ENCODE results near the gene PEPD.
"Not testable (repeated sequence)": the region's sequence is repeated elsewhere in the genome, so short reads cannot be mapped to it uniquely, and the experiment has no call there.

The PEPD gene

GRCh38 chr19:33521480-33522370 is at the start of gene PEPD:
Gene PEPD, minus strand, starts transcription at chr19:33521791. Its CDS starts 31 bp downstream, at chr19:33521760.
- Histone ChIP-seq H3K27me3 (peaks cover 42% of the 10 kb centered on the region), H3K4me1 (ENCODE audit: control insufficient read depth in 1 of 2, insufficient read depth in 1 of 2, low read depth in 1 of 2, low read length in 1 of 2) (peaks cover 12 to 13% of the 10 kb centered on the region in 2 experiments), H3K27ac (no peak within 1 kb of the TSS), H3K9me3 (no peaks in the 10 kb centered on the region), H3K4me3 (ENCODE audit: low read depth in 1 of 2, low read length in 1 of 2) (peak within 1 kb of the TSS; percentile 44 to 56), H3K36me3 (no peaks in the 10 kb centered on the region)
- no peak for TF ChIP-seq CTCF (IDR thresholded peaks at IDR 0.05)

- TF ChIP-seq CTCF (IDR thresholded peaks at IDR 0.05) = no peak
- no peak overlapping the region for H3K27ac ChIP-seq
- H3K36me3 ChIP-seq = no peaks in the 10 kb centered on the region
- no peak overlapping the region for H3K4me3 ChIP-seq (ENCODE audit: low read depth in 1 of 2, low read length in 1 of 2)
- H3K4me1 ChIP-seq (ENCODE audit: control insufficient read depth in 1 of 2, insufficient read depth in 1 of 2, low read depth in 1 of 2, low read length in 1 of 2) = no peaks in the 10 kb centered on the region
- peaks cover 12% of the 10 kb centered on the region for H3K27me3 ChIP-seq
- no peaks in the 10 kb centered on the region for H3K9me3 ChIP-seq
These were observed 48.2 kb upstream of the PEPD start for GRCh38 chr19:33569821-33570220.

GRCh38 chr19:33568706-33569105 is 47.1 kb upstream of the PEPD start:
- H3K27me3 ChIP-seq = peaks cover 12% of the 10 kb centered on the region
- TF ChIP-seq CTCF (IDR thresholded peaks at IDR 0.05) = no peak
- no peak overlapping the region for H3K4me3 ChIP-seq (ENCODE audit: low read depth in 1 of 2, low read length in 1 of 2)
- H3K36me3 ChIP-seq = no peaks in the 10 kb centered on the region
- no peaks in the 10 kb centered on the region for H3K4me1 ChIP-seq (ENCODE audit: control insufficient read depth in 1 of 2, insufficient read depth in 1 of 2, low read depth in 1 of 2, low read length in 1 of 2)
- H3K27ac ChIP-seq = no peak overlapping the region
- no peaks in the 10 kb centered on the region for H3K9me3 ChIP-seq

- Histone ChIP-seq H3K36me3 (no peaks in the 10 kb centered on the region), H3K4me3 (ENCODE audit: low read depth in 1 of 2, low read length in 1 of 2) (no peak overlapping the region), H3K27ac (no peak overlapping the region), H3K9me3 (no peaks in the 10 kb centered on the region), H3K27me3 (peaks cover 4% of the 10 kb centered on the region), H3K4me1 (ENCODE audit: control insufficient read depth in 1 of 2, insufficient read depth in 1 of 2, low read depth in 1 of 2, low read length in 1 of 2) (no peaks in the 10 kb centered on the region)
- TF ChIP-seq CTCF (IDR thresholded peaks at IDR 0.05) = no peak
These were observed 43.3 kb upstream of the PEPD start for GRCh38 chr19:33564836-33565338.

- no peaks in the 10 kb centered on the region for H3K4me1 ChIP-seq (ENCODE audit: control insufficient read depth in 1 of 2, insufficient read depth in 1 of 2, low read depth in 1 of 2, low read length in 1 of 2)
- no peaks in the 10 kb centered on the region for H3K36me3 ChIP-seq
- H3K27me3 ChIP-seq = no peaks in the 10 kb centered on the region
- no peak for TF ChIP-seq CTCF (IDR thresholded peaks at IDR 0.05)
- H3K27ac ChIP-seq = no peak overlapping the region
- no peaks in the 10 kb centered on the region for H3K9me3 ChIP-seq
- H3K4me3 ChIP-seq (ENCODE audit: low read depth in 1 of 2, low read length in 1 of 2) = no peak overlapping the region
These were observed 41.0 kb upstream of the PEPD start for GRCh38 chr19:33562636-33563035.

- not testable (repeated sequence) for H3K4me1 ChIP-seq (ENCODE audit: control insufficient read depth in 1 of 2, insufficient read depth in 1 of 2, low read depth in 1 of 2, low read length in 1 of 2); H3K9me3 ChIP-seq; H3K27ac ChIP-seq; H3K4me3 ChIP-seq (ENCODE audit: low read depth in 1 of 2, low read length in 1 of 2); H3K27me3 ChIP-seq; H3K36me3 ChIP-seq
These were observed 40.1 kb upstream of the PEPD start for GRCh38 chr19:33561666-33562065.
